K562 (cell line): ENCODE measurements around the gene SOCS4. TPM values are rescaled to one million over a fixed set of nuclear protein-coding genes. Genes with fewer than 3 reads are reported as not detected.

Experiments used
- ATAC-seq: fragments of 200-7000 bp; cut with Tn5 transposase; 3 replicates; pipeline ENCODE4 v1.9.1; 2020; ENCODE audit warnings: moderate library complexity
- BruUV-seq: library from RNA; stranded (reverse); fragments of 400-500 nt; replicated peaks from 2 replicates; lab custom pipeline; 2021; lab: Mats Ljungman, UMichigan
- CTCF ChIA-PET: fragments of 300-600 bp; formaldehyde crosslinking; extraction: SDS; loops from one replicate; lab custom pipeline; 2021; ENCODE audit warnings: low intra/inter-chr PET ratio; lab: Yijun Ruan, JAX
- POLR2A ChIA-PET: fragments of 300-600, 350-650 bp; sonication (Branson Sonifier 250); formaldehyde crosslinking; extraction: SDS; loops from one replicate; lab custom pipeline; 2021; ENCODE audit warnings: antibody characterized with exemption, inconsistent platforms; lab: Yijun Ruan, JAX
- DNase-seq, 4 experiments: peaks; one replicate each; pipeline versions ENCODE4 v3.0.0 to v3.0.0-alpha.2; 2011 to 2018; ENCODE audit warnings: low spot score in 3 of 4, mixed read lengths in 3 of 4; ENCODE audit errors: extremely low read depth in 1 of 4
- FAIRE-seq: peaks from 2 replicates; lab custom pipeline; 2011; peaks lifted over from hg19 to GRCh38; lab: Jason Lieb, UNC
- H2AFZ ChIP-seq: 2 replicates; pipeline ENCODE4 v1.6.0; 2011; ENCODE audit warnings: low read depth, low read length, control low read depth, inconsistent platforms
- H3K27ac ChIP-seq: fragments of 200-600 bp; 3 replicates; pipeline ENCODE4 v1.8.0; 2011; ENCODE audit warnings: low read depth, mild to moderate bottlenecking, control low read depth, inconsistent platforms, low read length, moderate library complexity, mixed read lengths; ENCODE audit errors: extremely low read depth
- H3K27me3 ChIP-seq, 2 experiments: fragments of 300-600 bp in 1 of 2; 2 replicates in 1 of 2; 3 replicates in 1 of 2; pipeline versions ENCODE4 v1.6.0 to v1.8.0; 2011; ENCODE audit warnings: inconsistent platforms in 2 of 2, low read length in 2 of 2, mild to moderate bottlenecking in 1 of 2, mixed read lengths in 1 of 2, moderate library complexity in 1 of 2; ENCODE audit not compliant: control insufficient read depth in 2 of 2, insufficient read depth in 2 of 2
- H3K36me3 ChIP-seq: fragments of 300-600 bp; 3 replicates; pipeline ENCODE4 v1.8.0; 2011; ENCODE audit warnings: mild to moderate bottlenecking, low read length, inconsistent platforms; ENCODE audit not compliant: control insufficient read depth, insufficient read depth
- H3K4me1 ChIP-seq, 2 experiments: fragments of 200-600 bp in 1 of 2; replicated peaks in 1 of 2; 2 replicates in 1 of 2; 3 replicates in 1 of 2; pipeline versions ENCODE4 v1.5.1 to v1.8.0; 2011; ENCODE audit warnings: inconsistent platforms in 2 of 2, low read length in 2 of 2, mild to moderate bottlenecking in 1 of 2, mixed read lengths in 1 of 2, moderate library complexity in 1 of 2; ENCODE audit not compliant: control insufficient read depth in 2 of 2, insufficient read depth in 2 of 2
- H3K4me2 ChIP-seq: 2 replicates; pipeline ENCODE4 v1.6.1; 2011; ENCODE audit warnings: low read length, control low read depth, inconsistent platforms, mixed read lengths; ENCODE audit not compliant: insufficient read depth
- H3K4me3 ChIP-seq: fragments of 200-600 bp; sonication (generic), shearing (Covaris generic); 2 replicates; pipeline ENCODE4 v1.5.1; 2016; ENCODE audit warnings: control low read depth, inconsistent platforms
- H3K79me2 ChIP-seq: fragments of 200-600 bp; 3 replicates; pipeline ENCODE4 v1.8.0; 2011; ENCODE audit warnings: low read length, inconsistent platforms; ENCODE audit not compliant: control insufficient read depth, insufficient read depth
- H3K9ac ChIP-seq, 2 experiments: 2 replicates each; pipeline versions ENCODE4 v1.6.0 to v1.6.1; 2011; ENCODE audit warnings: low read depth in 2 of 2, low read length in 2 of 2, control low read depth in 1 of 2, inconsistent platforms in 1 of 2, mild to moderate bottlenecking in 1 of 2, mixed read lengths in 1 of 2; ENCODE audit not compliant: insufficient read depth in 1 of 2
- H3K9me1 ChIP-seq: one replicate; pipeline ENCODE4 v1.6.0; 2011; ENCODE audit warnings: inconsistent platforms, mild to moderate bottlenecking, low read length, moderate library complexity; ENCODE audit not compliant: control insufficient read depth, insufficient read depth
- H3K9me3 ChIP-seq: replicated peaks from 2 replicates; pipeline ENCODE4 v1.5.1; 2011; ENCODE audit warnings: low read depth, low read length, inconsistent platforms; ENCODE audit not compliant: control insufficient read depth, insufficient read depth
- H4K20me1 ChIP-seq: replicated peaks from 2 replicates; pipeline ENCODE4 v1.6.1; 2011; ENCODE audit warnings: low read length, inconsistent platforms, mixed read lengths; ENCODE audit not compliant: control insufficient read depth, insufficient read depth
- CHD2 ChIP-seq: IDR thresholded peaks from 2 replicates; pipeline ENCODE4 v1.6.1; 2011; ENCODE audit warnings: low read depth, low read length
- E2F5 ChIP-seq: sonication (generic); formaldehyde crosslinking; IDR thresholded peaks from 2 replicates; pipeline ENCODE4 v1.8.0; 2022; ENCODE audit warnings: mild to moderate bottlenecking, missing genetic modification reagents
- ETS1 ChIP-seq: conservative IDR thresholded peaks from 2 replicates; pipeline ENCODE4 v1.6.1; 2011; ENCODE audit warnings: low read depth, mild to moderate bottlenecking, low read length; ENCODE audit not compliant: control insufficient read depth
- HDAC6 ChIP-seq: IDR thresholded peaks from 2 replicates; pipeline ENCODE4 v1.6.1; 2012; ENCODE audit warnings: low read depth, mild to moderate bottlenecking, control low read depth, inconsistent platforms, low read length, moderate library complexity
- HNRNPL ChIP-seq: fragments of 200-400 bp; formaldehyde crosslinking; IDR thresholded peaks from 2 replicates; pipeline ENCODE4 v1.6.1; 2017; ENCODE audit warnings: low read depth, mild to moderate bottlenecking, low read length
- KDM5B ChIP-seq: fragments of 200-600 bp; sonication (generic); IDR thresholded peaks from 2 replicates; pipeline ENCODE4 v1.6.1; 2012; ENCODE audit warnings: low read depth, mild to moderate bottlenecking, moderate library complexity, low read length, control low read depth, inconsistent platforms; ENCODE audit not compliant: insufficient replicate concordance
- MAZ ChIP-seq, 2 experiments: fragments of 450-650 bp in 1 of 2; sonication (generic) in 1 of 2; formaldehyde crosslinking; IDR thresholded peaks in 1 of 2; conservative IDR thresholded peaks in 1 of 2; 2 replicates each; pipeline versions ENCODE4 v1.4.0 to v1.5.0; 2020; ENCODE audit warnings: mild to moderate bottlenecking in 1 of 2, missing genetic modification reagents in 1 of 2
- NFATC3 ChIP-seq: fragments of 450-650 bp; IDR thresholded peaks from 2 replicates; pipeline ENCODE4 v1.6.1; 2017; ENCODE audit warnings: mild to moderate bottlenecking
- PPARD ChIP-seq: fragments of 250-450 bp; sonication (Bioruptor Pico); IDR thresholded peaks from 2 replicates; pipeline ENCODE4 v1.8.0; 2022; ENCODE audit warnings: inconsistent platforms, mild to moderate bottlenecking, moderate library complexity
- SMAD2 ChIP-seq: fragments of 150-350 bp; IDR thresholded peaks from 2 replicates; pipeline ENCODE4 v1.6.1; 2014; ENCODE audit warnings: low read depth, mild to moderate bottlenecking, low read length
- SMARCC2 ChIP-seq: fragments of 450-650 bp; IDR thresholded peaks from 2 replicates; pipeline ENCODE4 v1.6.1; 2017; ENCODE audit warnings: antibody characterized with exemption, moderate library complexity, mild to moderate bottlenecking, low read depth
- THAP7 ChIP-seq: fragments of 250-450 bp; sonication (Bioruptor Pico); IDR thresholded peaks from 2 replicates; pipeline ENCODE4 v1.5.0; 2021
- WGBS: fragments of 100-300 bp; shearing (Covaris generic); methylation state at CpG from one replicate; pipeline ENCODE4 v1.1.6; 2016; ENCODE audit warnings: low coverage, mixed read lengths; ENCODE audit not compliant: insufficient coverage; ENCODE audit errors: missing lambda C conversion rate; 5-methylcytosine and 5-hydroxymethylcytosine counted together
- in situ Hi-C: fragments of 300-500 bp; cut with MboI; formaldehyde crosslinking; loops from 4 replicates; pipeline ENCODE4 v1.15.0; 2018; ENCODE audit warnings: inconsistent platforms, mixed read lengths
- intact Hi-C: fragments of 100-400 bp; cut with micrococcal nuclease; formaldehyde crosslinking; loops from 2 replicates; pipeline ENCODE4 v1.14.2; 2022
- polyA plus RNA-seq, 8 experiments: library from polyadenylated mRNA; depleted of rRNA in 4 of 8; stranded (reverse) in 5 of 8; unstranded in 3 of 8; fragments of >200 nt; fragmentation: Nextera tagmentation in 2 of 8; fragmentation: Illumina TruSeq in 1 of 8; extraction: Ambion mirVana in 2 of 8; extraction: Trizol in 1 of 8; gene quantifications; 2 replicates each; pipeline versions ENCODE4 v1.2.1 to v1.2.3, GENCODE V29; 2011 to 2014; ENCODE audit warnings: inconsistent platforms in 1 of 8, missing spikeins in 1 of 8
- total RNA-seq, 7 experiments: library from RNA; depleted of rRNA in 6 of 7; stranded (reverse); fragments of >200 nt in 6 of 7; fragmentation: Illumina TruSeq in 2 of 7; extraction: Trizol in 2 of 7; gene quantifications; 2 replicates each; pipeline versions ENCODE4 v1.2.1 to v1.2.3, GENCODE V29; 2011 to 2021; ENCODE audit warnings: low replicate concordance in 1 of 7

The SOCS4 gene
- total and polyA plus RNA-seq, 9 of the 15 experiments (the other 6 are each of a cell fraction or from before 2014, with no cell fraction given) = 2.6 to 12.7 (median 9.7) TPM

- TF ChIP-seq E2F5 (CRISPR knock-in tag) = no peak
- TF ChIP-seq PPARD (CRISPR knock-in tag) = no peak
- no peak for TF ChIP-seq MAZ (CRISPR knock-in tag; conservative IDR thresholded peaks at IDR 0.05 in 1 of 2, IDR thresholded peaks at IDR 0.05 in 1 of 2)
- TF ChIP-seq KDM5B = no peak
- TF ChIP-seq SMARCC2 = no peak
- no peak for TF ChIP-seq ETS1
- no peak for TF ChIP-seq SMAD2
- TF ChIP-seq, all 486 proteins: peak for 0
Measured at GRCh38 chr14:55054098-55054497, 27.1 kb downstream of the SOCS4 start (continued).

GRCh38 chr14:55057919-55058318 lies 30.9 kb downstream of the SOCS4 start:
- CTCF ChIA-PET = no interaction called here
- in situ Hi-C loops = no loop called here
- peaks cover 3% of the 10 kb centered on the region for H3K9me1 ChIP-seq
- H3K27me3 ChIP-seq = no peaks in the 10 kb centered on the region
- peaks cover 86% of the 10 kb centered on the region for H3K79me2 ChIP-seq
- no peak for FAIRE-seq
- 98% methylated on average over 5 of the region's 5 CpGs for WGBS
- no peak for TF ChIP-seq CHD2
- TF ChIP-seq NFATC3 = no peak
- TF ChIP-seq HDAC6 = no peak
- TF ChIP-seq THAP7 (CRISPR knock-in tag) = no peak
- TF ChIP-seq HNRNPL = no peak
- no peaks in the 10 kb centered on the region for H4K20me1 ChIP-seq
- intact Hi-C loops = no loop called here
- no peak overlapping the region for H3K9ac ChIP-seq
- DNase-seq = no peak
- peaks cover 75% of the 10 kb centered on the region for H3K36me3 ChIP-seq
- no peak overlapping the region for H3K4me2 ChIP-seq
- H3K27ac ChIP-seq = no peak overlapping the region
- ATAC-seq = no peak
- BruUV-seq = no TSS peak
- no peak overlapping the region for H2AFZ ChIP-seq
- POLR2A ChIA-PET = interaction anchor here (0.6 to 1.0 kb wide), 3 partner anchors 28 to 108 kb away, joined by 4 read pairs; no protein-coding TSS in a partner anchor
- H3K4me3 ChIP-seq = no peak overlapping the region
- no peaks in the 10 kb centered on the region for H3K9me3 ChIP-seq
- peaks cover 0 to 9% of the 10 kb centered on the region in 2 experiments; a peak in 3 of 5 replicates for H3K4me1 ChIP-seq
